HG02840 (cell line): ENCODE results near the gene GATAD2B.
"Not testable (repeated sequence)": the region's sequence is repeated elsewhere in the genome, so short reads cannot be mapped to it uniquely, and the experiment has no call there.

ENCODE experiments used
- ATAC-seq: cut with Tn5 transposase; IDR thresholded peaks from one replicate; pipeline ENCODE4 v1.9.1; 2021; ENCODE audit warnings: mild to moderate bottlenecking, moderate library complexity, moderate number of reproducible peaks; ENCODE audit not compliant: unreplicated experiment, low FRiP score

GATAD2B gene

GRCh38 chr1:153769221-153769620 lies 153.6 kb downstream of the GATAD2B start:
- no peak for ATAC-seq

- ATAC-seq: no peak
Measured at GRCh38 chr1:153768316-153769181, 154.2 kb downstream of the GATAD2B start.

- no peak for ATAC-seq
Measured at GRCh38 chr1:153767519-153767918, 155.3 kb downstream of the GATAD2B start.

GRCh38 chr1:153766663-153767062 lies 156.1 kb downstream of the GATAD2B start:
- ATAC-seq: not testable (repeated sequence)

- ATAC-seq: no peak
Measured at GRCh38 chr1:153764310-153764709, 158.5 kb downstream of the GATAD2B start.

GRCh38 chr1:153763365-153764225 lies 159.2 kb downstream of the GATAD2B start:
- ATAC-seq: no peak

- ATAC-seq: no peak
Measured at GRCh38 chr1:153760440-153760839, 162.3 kb downstream of the GATAD2B start.
